GM18526 (cell line): ENCODE results near the gene RALGPS2.

Experiments
- POLR2A ChIP-seq: IDR thresholded peaks from 3 replicates; pipeline ENCODE4 v1.6.1; 2011; ENCODE audit not compliant: insufficient read length; ENCODE audit errors: extremely low read depth

The RALGPS2 gene

GRCh38 chr1:178870221-178870620 is 145.2 kb downstream of the RALGPS2 start:
- no peak for TF ChIP-seq POLR2A

DNA sequence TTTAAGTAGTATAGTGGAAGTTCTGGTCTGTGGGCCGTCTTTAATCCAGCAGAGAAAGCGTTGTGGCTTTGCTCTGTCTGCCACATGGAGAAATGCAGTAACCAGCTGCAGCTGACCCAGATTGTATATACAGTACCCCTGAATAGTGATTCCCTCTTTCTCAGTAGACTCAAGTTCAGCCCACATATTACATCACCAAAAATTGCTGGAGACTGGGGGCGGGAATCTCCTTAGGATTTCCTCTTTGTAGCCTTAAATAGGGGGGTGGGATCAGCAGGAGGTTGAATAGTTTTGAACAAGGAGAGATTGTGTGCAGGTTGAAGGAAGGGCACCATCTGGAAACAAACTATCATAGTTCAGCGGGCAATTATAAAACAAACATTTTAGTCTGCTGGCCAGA is 145.9 kb downstream of the RALGPS2 start, which contains the start of gene ANGPTL1:
Gene ANGPTL1 (minus strand): TSS at position 134 of the 400 bp plus-strand sequence. CDS start 5,301 bp downstream, outside the sequence.
- no peak for TF ChIP-seq POLR2A

DNA sequence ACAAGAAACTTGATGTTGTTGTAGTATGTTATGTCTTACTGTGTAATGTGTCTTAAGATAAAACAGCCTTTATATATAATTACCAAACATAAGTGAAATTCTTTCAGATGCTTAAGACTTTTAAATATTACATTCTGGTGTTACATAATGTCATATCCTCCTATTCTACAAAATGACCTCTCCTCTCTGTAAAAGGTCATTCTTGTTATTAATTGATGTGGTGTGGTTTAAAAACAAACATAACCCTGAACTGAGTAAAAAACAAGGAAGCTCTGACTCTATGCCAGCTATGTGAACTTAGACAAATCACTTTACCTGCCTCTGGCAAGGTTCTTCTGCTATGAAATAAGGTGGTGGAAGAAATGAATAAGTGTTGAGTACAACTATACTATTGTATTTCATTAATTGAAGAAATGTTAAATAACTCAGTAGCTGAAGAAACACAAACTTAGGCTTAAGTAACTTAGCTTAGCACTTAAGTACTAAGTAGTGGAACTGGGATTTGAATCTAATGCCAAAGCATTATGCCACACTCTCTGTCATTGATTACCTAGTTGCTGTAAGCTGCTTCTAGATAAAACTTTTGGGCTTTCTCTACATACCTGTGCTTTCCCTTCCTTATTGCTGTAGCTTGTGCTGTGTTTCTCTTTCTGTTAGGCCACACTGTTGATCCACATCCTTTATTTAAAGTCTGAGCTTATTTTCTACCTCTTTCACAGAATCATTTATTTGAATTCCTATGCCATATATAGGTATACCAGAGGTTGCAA is 146.7 kb downstream of the RALGPS2 start:
- no peak for TF ChIP-seq POLR2A

- TF ChIP-seq POLR2A = no peak
Observed at GRCh38 chr1:178874966-178875365, 149.9 kb downstream of the RALGPS2 start.

DNA sequence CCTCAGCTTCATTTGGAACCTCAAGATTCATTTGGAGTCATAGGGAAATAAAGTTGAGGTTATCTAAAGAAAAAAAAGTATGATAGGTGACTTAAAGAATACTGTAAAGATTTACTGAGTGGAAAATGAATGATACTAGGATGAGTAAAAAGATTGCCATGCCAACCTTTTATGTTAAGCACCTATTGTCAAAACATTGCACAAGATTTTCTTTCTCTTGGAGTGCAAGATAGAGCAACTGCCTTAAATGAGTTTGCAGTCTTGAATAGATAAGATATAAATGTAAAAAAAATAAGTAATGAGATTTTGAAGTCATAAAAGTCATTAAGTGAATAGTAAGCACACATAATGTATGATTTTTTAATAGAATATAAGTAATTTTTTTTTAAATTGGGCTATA is 150.9 kb downstream of the RALGPS2 start:
- no peak for TF ChIP-seq POLR2A

DNA sequence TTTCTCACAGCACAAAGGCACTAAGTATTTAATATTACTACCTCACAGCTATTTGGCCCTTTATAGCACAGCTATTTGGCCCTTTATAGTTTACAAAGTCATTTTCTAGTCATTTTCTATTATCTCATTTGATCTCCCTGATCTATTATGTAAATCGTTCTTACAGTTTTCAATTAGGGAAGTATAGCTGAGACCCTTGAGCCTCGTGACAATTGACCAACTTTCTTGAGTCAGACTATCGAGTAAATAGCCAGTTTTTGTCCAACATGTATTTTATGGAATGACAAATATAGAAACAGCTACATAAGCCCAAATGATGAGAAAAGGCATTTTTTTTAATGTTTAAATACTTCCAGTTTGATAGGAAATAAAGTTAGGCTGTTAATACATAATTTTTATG is 152.9 kb downstream of the RALGPS2 start:
- TF ChIP-seq POLR2A = no peak

DNA sequence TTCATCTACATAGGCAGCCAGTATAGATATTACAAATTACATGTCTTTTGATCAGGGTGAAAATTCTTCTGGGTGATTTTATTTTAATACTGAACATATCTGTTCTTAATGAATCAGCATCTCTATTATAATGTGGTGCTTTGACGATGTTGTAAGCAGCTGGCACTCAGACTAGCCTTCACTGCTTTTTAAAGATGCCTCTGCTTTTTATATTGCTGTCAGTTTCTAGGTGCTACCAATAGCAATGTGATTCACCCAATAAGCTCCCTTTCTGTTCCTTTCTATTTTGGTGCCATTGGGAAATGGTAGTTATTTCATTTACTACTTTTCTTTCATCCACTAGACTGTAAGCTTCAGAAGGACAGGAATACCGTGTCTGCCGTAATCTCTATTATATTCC is 156.9 kb downstream of the RALGPS2 start:
- no peak for TF ChIP-seq POLR2A

GRCh38 chr1:178885869-178886268 is 160.8 kb downstream of the RALGPS2 start:
- no peak for TF ChIP-seq POLR2A

GRCh38 chr1:178886551-178886950 is 161.5 kb downstream of the RALGPS2 start:
- TF ChIP-seq POLR2A = no peak

DNA sequence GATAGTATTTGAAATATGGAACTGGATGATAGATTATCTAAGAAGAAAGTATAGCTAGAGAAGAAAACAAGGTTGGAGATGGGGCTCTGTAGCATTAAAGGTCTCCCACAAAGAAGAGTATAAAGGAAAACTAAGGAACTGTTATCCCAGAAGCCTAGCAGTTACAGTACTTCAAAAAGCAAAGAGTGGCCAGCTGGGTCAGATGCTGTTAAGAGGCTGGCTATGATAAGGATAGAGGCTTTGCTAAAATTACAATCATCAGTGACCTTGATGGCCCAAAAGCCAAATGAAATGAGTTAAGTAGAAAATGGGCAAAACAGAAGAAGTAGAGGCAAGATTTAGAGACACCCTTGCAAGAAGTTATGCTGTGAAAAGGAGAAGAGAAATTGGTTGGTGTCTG is 170.9 kb downstream of the RALGPS2 start:
- TF ChIP-seq POLR2A = no peak

- TF ChIP-seq POLR2A = no peak
Observed at GRCh38 chr1:178898401-178898800, 173.4 kb downstream of the RALGPS2 start.

GRCh38 chr1:178899402-178899801 is 174.4 kb downstream of the RALGPS2 start:
- TF ChIP-seq POLR2A = no peak

GRCh38 chr1:178901482-178902125 is 176.6 kb downstream of the RALGPS2 start:
- no peak for TF ChIP-seq POLR2A

GRCh38 chr1:178908358-178908757 is 183.3 kb downstream of the RALGPS2 start:
- TF ChIP-seq POLR2A = no peak

DNA sequence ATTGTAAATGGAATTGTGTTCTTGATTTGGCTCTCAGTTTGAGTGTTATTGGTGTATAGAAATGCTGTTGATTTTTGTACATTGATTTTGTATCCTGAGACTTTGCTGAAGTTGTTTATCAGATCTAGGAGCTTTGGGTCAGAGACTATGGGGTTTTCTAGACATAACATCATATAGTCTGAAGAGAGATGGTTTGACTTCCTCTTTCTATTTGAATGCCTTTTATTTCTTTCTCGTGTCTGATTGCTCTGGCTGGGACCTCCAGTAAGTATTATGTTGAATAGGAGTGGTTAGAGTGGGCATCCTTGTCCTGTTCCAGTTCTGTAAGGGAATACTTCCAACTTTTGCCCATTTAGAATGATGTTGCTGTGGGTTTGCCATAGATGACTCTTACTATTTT is 185.0 kb downstream of the RALGPS2 start:
- no peak for TF ChIP-seq POLR2A

DNA sequence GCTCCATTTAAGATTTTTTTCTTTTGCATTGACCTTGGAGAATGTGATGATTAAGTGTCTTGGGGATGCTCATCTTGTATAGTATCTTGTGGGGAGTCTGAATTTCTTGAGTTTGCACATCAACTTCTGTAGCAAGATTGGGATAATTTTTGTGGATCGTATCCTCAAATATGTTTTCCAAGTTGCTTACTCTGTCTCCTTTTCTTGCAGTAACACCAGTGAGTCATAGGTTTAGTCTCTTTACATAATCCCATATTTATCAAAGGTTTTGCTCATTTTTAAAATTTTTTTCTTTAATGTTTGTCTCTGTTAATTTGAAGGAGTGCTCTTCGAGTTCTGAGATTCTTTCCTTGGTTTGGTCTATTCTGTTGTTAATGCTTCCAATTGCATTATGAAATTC is 187.6 kb downstream of the RALGPS2 start:
- no peak for TF ChIP-seq POLR2A
